Activated CD8-positive, alpha-beta memory T cell treated with anti-CD3 and anti-CD28 coated beads, Interleukin-2, amount 50 U/mL, for 1 hour (primary cell): ENCODE measurements around the gene MMD.
"Not testable (repeated sequence)": the region's sequence is repeated elsewhere in the genome, so short reads cannot be mapped to it uniquely, and the experiment has no call there.

Experiments used
- DNase-seq: peaks from one replicate; pipeline ENCODE4 v3.0.0-alpha.2; 2020; ENCODE audit errors: extremely low read depth

Gene MMD

GRCh38 chr17:55421179-55421934, at the start of gene MMD:
Gene MMD, minus strand, starts transcription at chr17:55421835. Its CDS starts 140 bp downstream, at chr17:55421695.
- no peak for DNase-seq

GRCh38 chr17:55466671-55467070, 45.0 kb upstream of the MMD start:
- no peak for DNase-seq

GRCh38 chr17:55465771-55466170, 44.1 kb upstream of the MMD start:
- DNase-seq, result not testable (repeated sequence)

GRCh38 chr17:55463600-55463999, 42.0 kb upstream of the MMD start:
- DNase-seq, result no peak

GRCh38 chr17:55462711-55463110, 41.1 kb upstream of the MMD start:
- no peak for DNase-seq

GRCh38 chr17:55462234-55462633, 40.6 kb upstream of the MMD start:
- DNase-seq, result no peak

- no peak for DNase-seq
Measured at GRCh38 chr17:55458978-55459377, 37.3 kb upstream of the MMD start.

GRCh38 chr17:55458287-55458900, 36.8 kb upstream of the MMD start:
- no peak for DNase-seq

GRCh38 chr17:55456307-55457240, 34.9 kb upstream of the MMD start:
- no peak for DNase-seq

- no peak for DNase-seq
Measured at GRCh38 chr17:55454906-55455474, 33.4 kb upstream of the MMD start.

- DNase-seq, result no peak
Measured at GRCh38 chr17:55453839-55454557, 32.4 kb upstream of the MMD start.

- no peak for DNase-seq
Measured at GRCh38 chr17:55452139-55452790, 30.6 kb upstream of the MMD start.

GRCh38 chr17:55451758-55452138, 30.1 kb upstream of the MMD start:
- DNase-seq, result no peak

- no peak for DNase-seq
Measured at GRCh38 chr17:55451203-55451641, 29.6 kb upstream of the MMD start.

GRCh38 chr17:55450232-55450825, 28.7 kb upstream of the MMD start:
- DNase-seq, result no peak

GRCh38 chr17:55448681-55449080, 27.0 kb upstream of the MMD start:
- no peak for DNase-seq

- DNase-seq, result no peak
Measured at GRCh38 chr17:55446581-55447205, 25.1 kb upstream of the MMD start.

GRCh38 chr17:55446004-55446403, 24.4 kb upstream of the MMD start:
- DNase-seq, result not testable (repeated sequence)

- no peak for DNase-seq
Measured at GRCh38 chr17:55444471-55445441, 23.1 kb upstream of the MMD start.
